Mesenchymal stem cell (in vitro differentiated cells and primary cell): Measurements from ENCODE around the gene MPDZ.

Source experiments
- DNase-seq: peaks from one replicate; pipeline ENCODE4 v3.0.0-alpha.2; 2013
- H2AFZ ChIP-seq: one replicate; pipeline ENCODE4 v1.6.1; 2013; ENCODE audit warnings: low read depth, mild to moderate bottlenecking, control low read depth, inconsistent platforms, low read length, moderate library complexity
- H2AK5ac ChIP-seq: 2 replicates; pipeline ENCODE4 v1.6.1; 2013; ENCODE audit warnings: low read length, moderate library complexity, mild to moderate bottlenecking, inconsistent platforms; ENCODE audit not compliant: severe bottlenecking
- H2BK120ac ChIP-seq: one replicate; pipeline ENCODE4 v1.6.1; 2013; ENCODE audit warnings: low read depth, mild to moderate bottlenecking, inconsistent platforms, low read length, moderate library complexity
- H2BK12ac ChIP-seq, 2 experiments: one replicate each; pipeline ENCODE4 v1.6.1; 2013; ENCODE audit warnings: inconsistent platforms in 2 of 2, low read length in 2 of 2, mild to moderate bottlenecking in 2 of 2, moderate library complexity in 2 of 2, control low read depth in 1 of 2
- H2BK15ac ChIP-seq: one replicate; pipeline ENCODE4 v1.6.1; 2013; ENCODE audit warnings: mild to moderate bottlenecking, low read depth, inconsistent platforms; ENCODE audit not compliant: poor library complexity, severe bottlenecking
- H2BK5ac ChIP-seq: 2 replicates; pipeline ENCODE4 v1.6.1; 2013; ENCODE audit warnings: low read depth, mild to moderate bottlenecking, low read length, control low read depth, inconsistent platforms; ENCODE audit not compliant: poor library complexity, severe bottlenecking
- H3K14ac ChIP-seq, 2 experiments: one replicate each; pipeline ENCODE4 v1.6.1; 2013; ENCODE audit warnings: inconsistent platforms in 2 of 2, low read length in 2 of 2, control low read depth in 1 of 2, mild to moderate bottlenecking in 1 of 2, moderate library complexity in 1 of 2
- H3K18ac ChIP-seq, 2 experiments: one replicate each; pipeline ENCODE4 v1.6.1; 2013; ENCODE audit warnings: inconsistent platforms in 2 of 2, low read length in 2 of 2, control low read depth in 1 of 2, low read depth in 1 of 2, mild to moderate bottlenecking in 1 of 2
- H3K23ac ChIP-seq, 2 experiments: one replicate each; pipeline ENCODE4 v1.6.1; 2013; ENCODE audit warnings: inconsistent platforms in 2 of 2, low read length in 2 of 2, mild to moderate bottlenecking in 2 of 2, moderate library complexity in 2 of 2, control low read depth in 1 of 2
- H3K27ac ChIP-seq: 2 replicates; pipeline ENCODE4 v1.5.1; 2013; ENCODE audit warnings: mild to moderate bottlenecking, moderate library complexity, low read length, control low read depth, inconsistent platforms; ENCODE audit not compliant: poor library complexity, severe bottlenecking
- H3K27me3 ChIP-seq, 2 experiments: 2 replicates each; pipeline versions ENCODE4 v1.6.1 to v1.7.0; 2013; ENCODE audit warnings: low read length in 2 of 2, mild to moderate bottlenecking in 2 of 2, moderate library complexity in 2 of 2, control low read depth in 1 of 2, inconsistent platforms in 1 of 2; ENCODE audit not compliant: control insufficient read depth in 1 of 2, insufficient read depth in 1 of 2
- H3K36me3 ChIP-seq, 2 experiments: 2 replicates each; pipeline versions ENCODE4 v1.6.1 to v1.7.0; 2013; ENCODE audit warnings: low read length in 2 of 2, control low read depth in 1 of 2, inconsistent platforms in 1 of 2, low read depth in 1 of 2, mild to moderate bottlenecking in 1 of 2; ENCODE audit not compliant: insufficient read depth in 2 of 2, control insufficient read depth in 1 of 2
- H3K4ac ChIP-seq, 2 experiments: one replicate each; pipeline ENCODE4 v1.6.1; 2013; ENCODE audit warnings: inconsistent platforms in 2 of 2, low read length in 2 of 2, mild to moderate bottlenecking in 2 of 2, moderate library complexity in 2 of 2, control low read depth in 1 of 2, low read depth in 1 of 2
- H3K4me1 ChIP-seq: 2 replicates; pipeline ENCODE4 v1.6.1; 2013; ENCODE audit warnings: low read depth, low read length, control low read depth; ENCODE audit not compliant: control insufficient read depth, insufficient read depth
- H3K4me2 ChIP-seq: 2 replicates; pipeline ENCODE4 v1.6.1; 2013; ENCODE audit warnings: low read length, mild to moderate bottlenecking, inconsistent platforms; ENCODE audit not compliant: poor library complexity, severe bottlenecking
- H3K4me3 ChIP-seq, 2 experiments: 2 replicates each; pipeline versions ENCODE4 v1.5.1 to v1.7.0; 2013; ENCODE audit warnings: low read length in 2 of 2, mild to moderate bottlenecking in 2 of 2, control low read depth in 1 of 2, low read depth in 1 of 2; ENCODE audit not compliant: insufficient read depth in 1 of 2
- H3K79me1 ChIP-seq: replicated peaks from 2 replicates; pipeline ENCODE4 v1.6.1; 2013; ENCODE audit warnings: mild to moderate bottlenecking, control low read depth, low read length, inconsistent platforms; ENCODE audit not compliant: poor library complexity, severe bottlenecking
- H3K9ac ChIP-seq: 2 replicates; pipeline ENCODE4 v1.7.0; 2013; ENCODE audit warnings: mild to moderate bottlenecking, low read length, moderate library complexity
- H3K9me3 ChIP-seq: 2 replicates; pipeline ENCODE4 v1.7.0; 2013; ENCODE audit warnings: mild to moderate bottlenecking, low read length; ENCODE audit not compliant: control insufficient read depth
- H4K8ac ChIP-seq: one replicate; pipeline ENCODE4 v1.6.1; 2013; ENCODE audit warnings: inconsistent platforms, mild to moderate bottlenecking, low read length, moderate library complexity
- H4K91ac ChIP-seq: one replicate; pipeline ENCODE4 v1.6.1; 2013; ENCODE audit warnings: mild to moderate bottlenecking, low read length, inconsistent platforms
- WGBS: methylation state at CpG from one replicate; pipeline ENCODE4 v1.1.7; 2013; ENCODE audit warnings: mixed read lengths; 5-methylcytosine and 5-hydroxymethylcytosine counted together

MPDZ gene

DNA sequence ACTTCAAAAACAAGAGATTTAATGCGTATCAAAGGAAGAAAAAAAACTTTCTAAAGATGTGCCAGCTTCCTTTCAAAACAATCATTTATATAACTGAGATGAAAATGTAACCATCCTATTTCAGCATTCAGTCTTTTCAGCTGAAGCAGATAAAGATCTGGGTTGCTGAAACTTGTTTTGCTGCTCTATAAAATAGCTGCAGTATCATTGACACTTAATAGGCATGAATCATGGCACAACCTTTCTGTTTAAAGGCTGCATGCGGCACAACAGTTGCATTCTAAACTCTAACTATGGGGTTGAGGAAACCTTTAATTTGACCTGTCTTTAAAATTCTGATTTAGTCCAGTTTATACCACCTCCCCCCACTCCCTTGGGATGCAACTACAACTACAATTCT, 196.7 kb downstream of the MPDZ start:
- no peak overlapping the region for H3K14ac ChIP-seq
- H2BK15ac ChIP-seq, result no peak overlapping the region
- H3K9me3 ChIP-seq, result no peaks in the 10 kb centered on the region
- H2AFZ ChIP-seq, result no peak overlapping the region
- H2BK5ac ChIP-seq, result no peak overlapping the region
- WGBS, result 67% methylated on average over 1 of the region's 2 CpGs
- H3K9ac ChIP-seq, result no peak overlapping the region
- no peak overlapping the region for H2AK5ac ChIP-seq
- no peak overlapping the region for H4K91ac ChIP-seq
- no peak overlapping the region for H3K23ac ChIP-seq
- H2BK120ac ChIP-seq, result no peak overlapping the region
- H3K18ac ChIP-seq, result no peak overlapping the region
- H3K79me1 ChIP-seq, result no peaks in the 10 kb centered on the region
- no peaks in the 10 kb centered on the region for H3K27me3 ChIP-seq
- no peak overlapping the region for H3K4ac ChIP-seq
- H3K4me2 ChIP-seq, result no peak overlapping the region
- no peak overlapping the region for H3K27ac ChIP-seq
- no peak overlapping the region for H4K8ac ChIP-seq
- H3K4me1 ChIP-seq, result no peaks in the 10 kb centered on the region
- no peaks in the 10 kb centered on the region for H3K36me3 ChIP-seq
- no peak for DNase-seq
- H2BK12ac ChIP-seq, result no peak overlapping the region
- no peak overlapping the region for H3K4me3 ChIP-seq

DNA sequence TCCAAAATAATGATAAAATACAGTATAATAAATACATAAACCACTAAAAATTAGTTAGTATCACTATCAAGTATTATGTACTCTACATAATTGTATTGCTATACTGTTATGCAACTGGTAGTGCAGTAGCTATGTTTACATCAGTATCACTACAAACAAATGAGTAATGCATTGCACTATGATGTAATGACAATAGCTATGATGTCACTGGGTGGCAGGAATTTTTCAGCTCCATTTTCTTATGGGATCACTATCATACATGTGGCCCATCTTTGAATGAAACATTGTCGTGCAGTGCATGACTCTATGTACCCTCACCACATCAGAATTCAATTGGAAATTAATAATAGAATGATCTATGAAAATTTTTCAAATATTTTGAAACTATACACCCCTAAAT, 201.3 kb downstream of the MPDZ start:
- H3K4me2 ChIP-seq, result no peak overlapping the region
- H4K8ac ChIP-seq, result no peak overlapping the region
- no peak overlapping the region for H3K23ac ChIP-seq
- H3K4me1 ChIP-seq, result no peaks in the 10 kb centered on the region
- no peak overlapping the region for H4K91ac ChIP-seq
- H3K18ac ChIP-seq, result no peak overlapping the region
- H2BK120ac ChIP-seq, result no peak overlapping the region
- H3K9ac ChIP-seq, result no peak overlapping the region
- no peaks in the 10 kb centered on the region for H3K79me1 ChIP-seq
- H2BK12ac ChIP-seq, result no peak overlapping the region
- WGBS, result no CpG with 5 or more reads among the region's 1 CpG
- no peak overlapping the region for H3K27ac ChIP-seq
- H2BK15ac ChIP-seq, result no peak overlapping the region
- no peak overlapping the region for H2BK5ac ChIP-seq
- peak; percentile 27 for DNase-seq
- no peaks in the 10 kb centered on the region for H3K36me3 ChIP-seq
- H2AFZ ChIP-seq, result no peak overlapping the region
- H3K27me3 ChIP-seq, result no peaks in the 10 kb centered on the region
- no peak overlapping the region for H3K4ac ChIP-seq
- H3K4me3 ChIP-seq, result no peak overlapping the region
- no peak overlapping the region for H3K14ac ChIP-seq
- H2AK5ac ChIP-seq, result no peak overlapping the region
- H3K9me3 ChIP-seq, result peaks cover 24% of the 10 kb centered on the region

DNA sequence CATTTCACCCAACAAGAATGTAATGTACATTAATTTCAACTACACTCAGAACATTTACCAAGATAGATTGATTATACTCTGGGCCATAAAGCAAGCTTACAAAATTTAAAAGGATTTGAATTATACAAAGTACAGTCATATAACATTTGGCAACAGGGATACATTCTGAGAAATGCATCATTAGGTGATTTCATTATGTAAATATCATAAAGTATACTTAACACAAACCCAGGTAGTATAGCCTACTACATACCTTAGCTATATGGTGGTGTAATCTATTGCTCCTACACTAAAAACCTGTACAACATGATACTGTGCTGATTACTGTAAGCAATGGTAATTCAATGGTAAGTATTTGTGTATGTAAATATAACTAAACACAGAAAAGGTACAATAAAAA, 202.9 kb downstream of the MPDZ start:
- DNase-seq, result no peak
- H3K36me3 ChIP-seq, result no peaks in the 10 kb centered on the region

DNA sequence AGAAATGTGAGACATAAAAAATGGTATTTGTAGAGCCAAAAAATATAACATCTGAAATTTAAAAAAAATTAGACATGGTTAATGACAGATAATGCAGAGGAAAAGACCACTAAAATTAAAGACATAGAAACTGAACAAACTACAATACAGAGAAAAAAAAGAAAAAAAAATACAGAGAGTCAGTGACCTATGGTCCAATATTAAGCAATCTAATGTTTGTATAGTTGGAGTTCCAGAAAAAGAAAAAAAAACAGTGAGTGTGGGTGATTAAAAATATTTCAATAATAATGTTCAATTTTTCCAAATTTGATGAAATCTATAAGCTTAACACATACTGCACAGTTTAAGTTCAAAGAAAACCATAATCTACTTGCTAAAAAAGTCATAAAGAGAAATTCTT, 207.6 kb downstream of the MPDZ start:
- H3K18ac ChIP-seq, result no peak overlapping the region
- H3K27me3 ChIP-seq, result no peaks in the 10 kb centered on the region
- H2BK15ac ChIP-seq, result no peak overlapping the region
- H2BK120ac ChIP-seq, result no peak overlapping the region
- H3K79me1 ChIP-seq, result no peaks in the 10 kb centered on the region
- no peak overlapping the region for H3K4me2 ChIP-seq
- H2BK5ac ChIP-seq, result no peak overlapping the region
- H3K27ac ChIP-seq, result no peak overlapping the region
- no peak overlapping the region for H2AFZ ChIP-seq
- H4K91ac ChIP-seq, result no peak overlapping the region
- H4K8ac ChIP-seq, result no peak overlapping the region
- H3K23ac ChIP-seq, result no peak overlapping the region
- no peak overlapping the region for H2AK5ac ChIP-seq
- no peak overlapping the region for H3K4ac ChIP-seq
- no peak overlapping the region for H3K9ac ChIP-seq
- H3K9me3 ChIP-seq, result peaks cover 28% of the 10 kb centered on the region
- no peak overlapping the region for H2BK12ac ChIP-seq
- no peak overlapping the region for H3K14ac ChIP-seq
- DNase-seq, result no peak
- no peaks in the 10 kb centered on the region for H3K36me3 ChIP-seq
- no peaks in the 10 kb centered on the region for H3K4me1 ChIP-seq
- no peak overlapping the region for H3K4me3 ChIP-seq

More for the DNA sequence above, 202.9 kb downstream of the MPDZ start:
- H4K8ac ChIP-seq, result no peak overlapping the region
- H3K18ac ChIP-seq, result no peak overlapping the region
- H2AK5ac ChIP-seq, result no peak overlapping the region
- no peak overlapping the region for H3K27ac ChIP-seq
- no peak overlapping the region for H3K4me2 ChIP-seq
- no peaks in the 10 kb centered on the region for H3K79me1 ChIP-seq
- no peak overlapping the region for H2BK120ac ChIP-seq
- H3K4me3 ChIP-seq, result no peak overlapping the region
- H3K4ac ChIP-seq, result no peak overlapping the region
- no peak overlapping the region for H3K14ac ChIP-seq
- H2BK15ac ChIP-seq, result no peak overlapping the region
- H3K9me3 ChIP-seq, result peaks cover 28% of the 10 kb centered on the region
- H3K27me3 ChIP-seq, result no peaks in the 10 kb centered on the region
- no peak overlapping the region for H2BK12ac ChIP-seq
- H4K91ac ChIP-seq, result no peak overlapping the region
- no peak overlapping the region for H3K9ac ChIP-seq
- H2AFZ ChIP-seq, result no peak overlapping the region
- no peaks in the 10 kb centered on the region for H3K4me1 ChIP-seq
- no peak overlapping the region for H3K23ac ChIP-seq
- no peak overlapping the region for H2BK5ac ChIP-seq
